ENCODE measurements around the gene LDLRAD3. TPM values are rescaled to one million over a fixed set of nuclear protein-coding genes. Genes with fewer than 3 reads are reported as not detected.
A peak's percentile ranks its signal among the peaks of the same experiment; 100 is the strongest.

The LDLRAD3 gene
- total RNA-seq, 1 donor: 10.5 TPM

DNA sequence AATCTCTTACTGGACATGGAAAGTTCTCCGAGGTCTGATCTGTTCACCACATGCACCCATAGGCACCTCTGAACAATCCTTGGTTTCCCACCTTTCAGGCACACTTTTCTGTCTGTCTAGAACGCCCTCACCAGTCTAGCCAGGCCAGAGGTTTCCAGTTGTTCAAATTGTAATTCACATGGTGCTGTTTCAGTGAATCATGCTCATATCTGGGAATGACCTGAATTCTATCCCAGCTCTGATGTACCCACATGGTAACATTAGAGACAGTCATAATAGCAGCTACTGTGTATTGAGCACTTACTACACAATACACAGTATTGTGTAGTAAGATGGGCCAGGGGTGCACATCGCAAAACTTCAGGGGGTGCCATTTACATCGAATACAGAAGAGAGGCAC is 207.1 kb downstream of the LDLRAD3 start:
- Histone ChIP-seq H3K4me2 (ENCODE audit: insufficient read depth, low read length) (no peak overlapping the region), H2AFZ (ENCODE audit: low read length) (no peak overlapping the region), H3K9me3 (ENCODE audit: low read depth, low read length) (no peaks in the 10 kb centered on the region), H3K36me3 (ENCODE audit: insufficient read depth, low read length) (no peaks in the 10 kb centered on the region), H3K27ac (ENCODE audit: low read depth, low read length) (peak overlapping the region; percentile 92), H3K27me3 (ENCODE audit: insufficient read depth, low read length) (no peaks in the 10 kb centered on the region), H3K4me3 (ENCODE audit: insufficient read depth, low read length) (no peak overlapping the region), H3K79me2 (ENCODE audit: insufficient read depth, low read length) (no peaks in the 10 kb centered on the region), H4K20me1 (ENCODE audit: insufficient read depth, low read length) (peaks cover 3% of the 10 kb centered on the region), H3K4me1 (ENCODE audit: insufficient read depth, low read length) (peaks cover 34% of the 10 kb centered on the region)
- TF ChIP-seq, protein P1, sequence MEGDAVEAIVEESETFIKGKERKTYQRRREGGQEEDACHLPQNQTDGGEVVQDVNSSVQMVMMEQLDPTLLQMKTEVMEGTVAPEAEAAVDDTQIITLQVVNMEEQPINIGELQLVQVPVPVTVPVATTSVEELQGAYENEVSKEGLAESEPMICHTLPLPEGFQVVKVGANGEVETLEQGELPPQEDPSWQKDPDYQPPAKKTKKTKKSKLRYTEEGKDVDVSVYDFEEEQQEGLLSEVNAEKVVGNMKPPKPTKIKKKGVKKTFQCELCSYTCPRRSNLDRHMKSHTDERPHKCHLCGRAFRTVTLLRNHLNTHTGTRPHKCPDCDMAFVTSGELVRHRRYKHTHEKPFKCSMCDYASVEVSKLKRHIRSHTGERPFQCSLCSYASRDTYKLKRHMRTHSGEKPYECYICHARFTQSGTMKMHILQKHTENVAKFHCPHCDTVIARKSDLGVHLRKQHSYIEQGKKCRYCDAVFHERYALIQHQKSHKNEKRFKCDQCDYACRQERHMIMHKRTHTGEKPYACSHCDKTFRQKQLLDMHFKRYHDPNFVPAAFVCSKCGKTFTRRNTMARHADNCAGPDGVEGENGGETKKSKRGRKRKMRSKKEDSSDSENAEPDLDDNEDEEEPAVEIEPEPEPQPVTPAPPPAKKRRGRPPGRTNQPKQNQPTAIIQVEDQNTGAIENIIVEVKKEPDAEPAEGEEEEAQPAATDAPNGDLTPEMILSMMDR (IDR thresholded peaks at IDR 0.05; ENCODE audit: extremely low read depth, low read depth, low read length): no peak
- DNase-seq (ENCODE audit: insufficient read length, low spot score, missing footprints): peak; percentile 71

DNA sequence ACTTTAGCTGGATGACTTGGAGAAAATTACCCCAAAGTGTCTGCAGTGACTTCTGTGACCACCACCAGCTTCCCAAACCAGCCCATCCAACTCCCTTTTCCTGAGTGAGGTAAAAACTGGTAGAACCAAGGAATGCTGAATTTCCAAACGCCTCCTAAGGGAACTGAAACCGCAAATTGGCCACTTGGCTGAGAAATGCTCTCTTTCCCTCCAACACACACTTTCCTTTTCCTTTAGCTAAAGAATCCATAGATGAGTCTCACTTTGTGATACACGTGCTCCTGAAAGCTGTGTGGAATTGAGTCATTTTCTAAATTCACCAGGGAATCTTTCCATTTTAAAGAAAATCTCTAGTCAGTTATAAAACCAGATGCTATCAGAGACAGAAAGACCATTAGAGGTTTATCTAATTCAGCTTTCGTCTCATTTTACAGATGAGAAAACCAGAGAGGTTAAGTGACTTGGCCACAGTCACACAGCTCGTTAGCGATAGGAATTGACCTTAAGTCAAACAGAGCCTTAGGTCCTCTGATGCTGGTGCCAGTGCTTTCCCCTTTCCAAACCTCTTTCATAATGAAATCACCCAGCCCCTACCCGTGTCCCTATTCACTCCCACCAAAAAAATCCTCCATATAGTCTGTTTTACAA is 208.2 kb downstream of the LDLRAD3 start:
- Histone ChIP-seq H3K4me3 (ENCODE audit: insufficient read depth, low read length) (no peak overlapping the region), H2AFZ (ENCODE audit: low read length) (no peak overlapping the region), H3K27ac (ENCODE audit: low read depth, low read length) (peak overlapping the region; percentile 92), H3K27me3 (ENCODE audit: insufficient read depth, low read length) (no peaks in the 10 kb centered on the region), H3K4me2 (ENCODE audit: insufficient read depth, low read length) (peak overlapping the region; percentile 8), H4K20me1 (ENCODE audit: insufficient read depth, low read length) (peaks cover 3% of the 10 kb centered on the region), H3K4me1 (ENCODE audit: insufficient read depth, low read length) (peaks cover 45% of the 10 kb centered on the region), H3K9me3 (ENCODE audit: low read depth, low read length) (no peaks in the 10 kb centered on the region), H3K79me2 (ENCODE audit: insufficient read depth, low read length) (no peaks in the 10 kb centered on the region), H3K36me3 (ENCODE audit: insufficient read depth, low read length) (no peaks in the 10 kb centered on the region)
- peak; percentile 70 for DNase-seq (ENCODE audit: insufficient read length, low spot score, missing footprints)
- TF ChIP-seq, protein P1 (IDR thresholded peaks at IDR 0.05; ENCODE audit: extremely low read depth, low read depth, low read length): no peak

DNA sequence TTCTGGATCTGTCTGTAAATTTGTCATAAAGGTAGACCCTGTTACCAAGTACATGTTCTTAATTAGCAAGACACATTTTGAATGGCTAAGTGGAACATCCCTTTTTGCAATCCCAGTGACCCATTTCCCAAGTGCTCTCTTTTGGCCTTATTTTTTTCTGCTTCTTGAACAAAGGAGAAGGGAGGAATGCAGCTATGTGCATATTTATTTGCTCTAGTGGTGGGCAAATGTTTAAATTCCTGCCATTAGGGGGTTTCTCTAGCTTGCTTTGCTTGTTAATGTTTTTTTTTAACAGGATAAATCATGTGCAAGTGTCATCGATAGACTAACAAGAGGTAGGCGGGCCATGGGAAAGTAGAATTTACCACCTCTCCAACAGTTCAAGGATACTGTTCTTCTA is 209.7 kb downstream of the LDLRAD3 start:
- no peak overlapping the region for H2AFZ ChIP-seq (ENCODE audit: low read length)
- no peaks in the 10 kb centered on the region for H3K79me2 ChIP-seq (ENCODE audit: insufficient read depth, low read length)
- H3K27ac ChIP-seq (ENCODE audit: low read depth, low read length): no peak overlapping the region
- H4K20me1 ChIP-seq (ENCODE audit: insufficient read depth, low read length): peaks cover 3% of the 10 kb centered on the region
- no peaks in the 10 kb centered on the region for H3K27me3 ChIP-seq (ENCODE audit: insufficient read depth, low read length)
- no peak overlapping the region for H3K4me2 ChIP-seq (ENCODE audit: insufficient read depth, low read length)
- peaks cover 53% of the 10 kb centered on the region for H3K4me1 ChIP-seq (ENCODE audit: insufficient read depth, low read length)
- H3K9me3 ChIP-seq (ENCODE audit: low read depth, low read length): no peaks in the 10 kb centered on the region
- H3K36me3 ChIP-seq (ENCODE audit: insufficient read depth, low read length): no peaks in the 10 kb centered on the region
- TF ChIP-seq, protein P1 (IDR thresholded peaks at IDR 0.05; ENCODE audit: extremely low read depth, low read depth, low read length): no peak
- no peak overlapping the region for H3K4me3 ChIP-seq (ENCODE audit: insufficient read depth, low read length)
- DNase-seq (ENCODE audit: insufficient read length, low spot score, missing footprints): no peak

DNA sequence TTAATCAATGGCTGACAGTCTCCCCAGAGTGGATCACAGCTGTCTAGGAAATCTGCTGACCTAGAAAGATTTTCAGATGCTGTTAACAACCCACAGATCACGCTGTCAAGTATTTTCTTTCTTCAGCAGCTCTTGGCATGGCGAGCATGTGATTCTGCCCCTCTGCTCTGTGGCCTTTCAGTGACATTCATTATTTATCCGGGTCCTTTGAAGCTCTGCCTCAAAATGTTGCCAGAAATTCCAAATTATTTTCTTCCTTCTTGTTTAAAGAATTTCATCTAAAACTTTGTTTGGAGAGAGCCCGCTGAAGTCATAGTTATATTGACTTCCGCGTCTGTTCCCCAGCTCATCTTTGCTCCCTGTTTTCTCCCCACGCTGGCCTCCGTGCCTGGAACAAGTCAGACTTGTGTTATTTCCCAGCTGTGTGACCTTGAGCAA is 211.3 kb downstream of the LDLRAD3 start:
- no peaks in the 10 kb centered on the region for H3K9me3 ChIP-seq (ENCODE audit: low read depth, low read length)
- no peak overlapping the region for H3K27ac ChIP-seq (ENCODE audit: low read depth, low read length)
- no peak for DNase-seq (ENCODE audit: insufficient read length, low spot score, missing footprints)
- H3K27me3 ChIP-seq (ENCODE audit: insufficient read depth, low read length): no peaks in the 10 kb centered on the region
- no peak overlapping the region for H3K4me3 ChIP-seq (ENCODE audit: insufficient read depth, low read length)
- no peak overlapping the region for H2AFZ ChIP-seq (ENCODE audit: low read length)
- H4K20me1 ChIP-seq (ENCODE audit: insufficient read depth, low read length): no peaks in the 10 kb centered on the region
- TF ChIP-seq, protein P1 (IDR thresholded peaks at IDR 0.05; ENCODE audit: extremely low read depth, low read depth, low read length): no peak
- H3K36me3 ChIP-seq (ENCODE audit: insufficient read depth, low read length): no peaks in the 10 kb centered on the region
- H3K4me2 ChIP-seq (ENCODE audit: insufficient read depth, low read length): no peak overlapping the region
- peaks cover 42% of the 10 kb centered on the region for H3K4me1 ChIP-seq (ENCODE audit: insufficient read depth, low read length)
- H3K79me2 ChIP-seq (ENCODE audit: insufficient read depth, low read length): no peaks in the 10 kb centered on the region

Measured in osteoblast (primary cell).